Measurements from ENCODE around the gene UNC93B1. TPM values are rescaled to one million over a fixed set of nuclear protein-coding genes. Genes with fewer than 3 reads are reported as not detected.
A peak's percentile ranks its signal among the peaks of the same experiment; 100 is the strongest.

The UNC93B1 gene
- total RNA-seq, 2 donors from 2014 or later = 15.9 to 28.5 TPM

DNA sequence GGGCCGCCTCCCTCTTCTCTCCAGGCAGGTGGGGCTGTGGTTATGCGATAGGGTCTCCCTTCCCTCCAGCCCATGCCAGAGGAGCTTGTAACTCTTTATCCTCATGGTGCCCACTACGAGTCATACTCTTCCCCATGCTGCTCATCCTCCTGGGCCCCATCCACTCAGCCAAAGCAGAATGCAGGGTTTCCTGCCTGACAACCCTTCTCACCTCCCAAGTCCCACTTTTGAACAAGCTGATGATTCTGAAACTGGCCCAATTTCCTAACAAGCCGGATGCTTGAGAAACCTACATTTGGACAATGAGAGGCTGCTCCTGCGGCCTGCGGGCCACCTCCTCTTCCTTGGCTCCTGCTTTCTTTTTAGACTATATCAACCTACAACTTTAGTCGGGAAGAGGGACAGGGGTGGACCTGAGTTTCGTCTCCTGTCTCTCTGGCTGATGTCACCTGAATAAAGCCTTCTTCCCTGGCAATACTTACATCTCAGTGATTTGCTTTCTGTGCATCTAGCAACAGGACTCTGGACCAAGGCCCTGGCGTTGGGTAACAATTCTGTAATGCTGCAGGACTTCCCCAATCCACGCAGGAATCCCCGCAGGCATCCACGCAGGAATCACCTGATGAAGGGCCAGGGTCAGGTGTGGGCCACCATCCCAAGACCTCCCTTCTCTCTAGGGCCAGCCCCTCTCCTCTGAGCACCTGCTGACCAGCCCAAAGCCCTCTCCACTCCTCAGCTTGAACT, 25.1 kb upstream of the UNC93B1 start:
- no peak for DNase-seq (ENCODE audit: low spot score)
- intact Hi-C loops (cut with DNase I) = no loop called here

DNA sequence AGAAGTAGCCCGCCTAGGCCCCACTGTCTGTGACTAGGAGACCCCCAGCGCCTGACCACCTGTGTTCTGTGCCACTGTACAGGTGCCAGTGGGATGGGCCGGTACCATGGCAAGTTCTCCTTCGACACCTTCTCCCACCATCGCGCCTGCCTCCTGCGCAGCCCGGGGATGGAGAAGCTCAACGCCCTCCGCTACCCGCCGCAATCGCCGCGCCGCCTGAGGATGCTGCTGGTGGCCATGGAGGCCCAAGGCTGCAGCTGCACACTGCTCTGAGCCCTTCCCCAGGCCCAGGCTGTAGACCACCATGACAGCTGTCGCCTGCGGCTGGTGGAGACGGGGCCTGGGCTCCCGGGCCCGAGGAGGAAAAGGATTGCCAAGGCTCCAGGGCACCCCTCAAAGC, 23.8 kb upstream of the UNC93B1 start:
- intact Hi-C loops (cut with DNase I) = no loop called here
- DNase-seq (ENCODE audit: low spot score) = no peak

DNA sequence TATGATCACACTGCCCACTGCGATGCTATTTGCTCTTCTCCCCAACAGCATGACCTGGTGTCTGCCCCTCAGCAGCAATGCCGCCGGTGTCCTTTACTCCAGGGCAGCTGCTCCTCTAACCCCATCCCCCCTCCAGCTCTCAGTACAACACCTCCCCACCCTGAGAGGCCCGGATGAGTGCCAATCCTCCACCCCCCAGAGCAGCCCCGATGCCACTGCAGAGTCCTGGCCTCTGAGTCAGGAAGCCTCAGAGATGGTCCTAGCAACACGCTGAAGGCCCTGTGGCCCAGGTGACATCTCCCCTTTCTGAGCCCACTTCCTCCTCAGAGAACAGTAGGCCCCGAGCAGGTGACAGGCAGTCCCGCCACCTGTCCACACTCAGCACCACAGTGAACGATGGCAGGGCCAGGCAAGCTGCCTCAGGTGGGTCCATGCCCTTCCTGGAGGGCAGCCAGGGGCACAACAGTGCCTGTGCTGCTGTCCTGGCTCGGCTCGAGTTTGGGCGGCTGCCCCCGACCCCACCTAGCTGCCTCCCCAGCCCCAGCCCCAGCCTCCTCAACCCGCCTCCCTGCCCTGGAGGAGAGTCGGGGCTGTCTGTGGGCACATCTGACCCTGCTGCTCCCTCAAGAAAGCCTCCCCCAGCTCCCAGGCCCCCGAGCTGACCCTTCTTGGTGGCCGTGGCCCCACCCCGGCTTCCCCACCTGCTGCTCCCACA, 22.7 kb upstream of the UNC93B1 start:
- DNase-seq (ENCODE audit: low spot score) = no peak
- intact Hi-C loops (cut with DNase I) = no loop called here

DNA sequence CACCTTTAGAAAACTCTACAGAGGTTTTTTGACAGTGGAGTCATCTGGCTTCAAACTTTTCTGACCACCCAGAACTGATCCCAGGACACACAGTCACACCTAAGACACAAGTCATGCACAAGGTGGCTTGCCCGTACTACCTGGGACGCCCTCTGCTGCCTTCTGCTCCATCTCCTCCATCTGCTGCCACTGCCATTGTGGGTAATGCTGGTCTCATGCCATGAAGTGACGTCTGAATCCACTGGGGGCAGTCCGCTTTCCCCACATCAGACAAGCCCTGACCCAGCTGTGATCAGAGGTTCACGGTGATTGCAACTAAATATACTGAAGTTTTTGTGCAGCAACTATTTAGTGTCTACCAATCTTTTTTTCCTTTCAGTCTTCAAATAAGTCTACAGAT, 21.1 kb upstream of the UNC93B1 start:
- intact Hi-C loops (cut with DNase I) = no loop called here
- DNase-seq (ENCODE audit: low spot score) = no peak

DNA sequence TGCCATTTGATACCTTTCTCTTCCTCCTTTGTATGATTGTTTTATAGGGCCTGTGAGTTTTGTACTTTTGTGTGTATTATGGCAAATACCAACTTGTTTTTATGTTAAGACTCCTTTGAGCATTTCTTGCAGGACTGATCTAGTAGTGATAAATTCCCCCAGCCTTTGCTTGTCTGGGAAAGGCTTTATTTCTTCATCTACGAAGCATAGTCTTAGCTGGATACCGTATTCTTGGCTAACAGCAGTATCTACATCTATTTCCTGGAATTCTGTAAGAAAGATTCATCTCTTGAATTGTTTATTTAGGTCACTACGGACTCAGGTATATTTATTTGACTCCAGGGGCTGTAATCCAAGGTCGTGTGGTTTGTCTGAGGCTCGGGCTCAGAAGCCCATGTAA, 20.6 kb upstream of the UNC93B1 start:
- intact Hi-C loops (cut with DNase I) = no loop called here
- no peak for DNase-seq (ENCODE audit: low spot score)

DNA sequence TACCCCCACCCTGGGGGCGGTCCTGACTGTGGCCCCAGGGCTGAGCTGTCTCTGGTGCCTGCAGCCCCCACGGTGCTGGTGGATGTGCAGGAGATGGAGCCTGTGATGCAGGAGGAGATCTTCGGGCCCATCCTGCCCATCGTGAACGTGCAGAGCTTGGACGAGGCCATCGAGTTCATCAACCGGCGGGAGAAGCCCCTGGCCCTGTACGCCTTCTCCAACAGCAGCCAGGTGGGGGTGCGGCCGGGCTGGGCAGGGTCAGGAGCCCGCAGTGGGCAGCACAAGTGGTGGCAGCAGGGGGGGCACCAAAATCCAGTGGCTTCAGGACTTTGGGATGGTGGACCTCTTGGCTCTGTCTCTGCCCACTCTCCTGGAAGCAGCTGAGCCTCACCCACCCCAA, 18.6 kb upstream of the UNC93B1 start:
- DNase-seq (ENCODE audit: low spot score) = no peak
- intact Hi-C loops (cut with DNase I) = no loop called here

DNA sequence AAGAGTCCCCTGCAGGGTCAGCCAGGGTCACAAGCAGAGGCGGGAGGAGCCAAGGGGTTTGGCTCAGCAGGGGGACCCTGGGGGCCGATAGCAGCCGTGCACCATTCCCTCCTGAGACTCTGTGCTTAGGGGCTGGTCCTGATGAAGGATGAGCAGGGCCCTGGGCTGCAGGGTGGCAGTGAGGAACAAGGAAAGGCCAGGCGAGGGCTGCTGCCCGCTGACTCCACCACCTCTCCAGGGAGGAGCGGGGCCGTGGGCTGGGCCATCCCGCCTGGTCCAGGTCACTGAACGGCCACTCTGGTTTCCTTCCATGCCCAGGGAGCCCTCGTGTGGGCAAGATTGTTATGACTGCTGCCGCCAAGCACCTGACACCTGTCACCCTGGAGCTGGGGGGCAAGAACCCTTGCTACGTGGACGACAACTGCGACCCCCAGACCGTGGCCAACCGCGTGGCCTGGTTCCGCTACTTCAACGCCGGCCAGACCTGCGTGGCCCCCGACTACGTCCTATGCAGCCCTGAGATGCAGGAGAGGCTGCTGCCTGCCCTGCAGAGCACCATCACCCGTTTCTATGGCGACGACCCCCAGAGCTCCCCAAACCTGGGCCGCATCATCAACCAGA, 17.4 kb upstream of the UNC93B1 start:
- intact Hi-C loops (cut with DNase I) = no loop called here
- DNase-seq (ENCODE audit: low spot score) = no peak

DNA sequence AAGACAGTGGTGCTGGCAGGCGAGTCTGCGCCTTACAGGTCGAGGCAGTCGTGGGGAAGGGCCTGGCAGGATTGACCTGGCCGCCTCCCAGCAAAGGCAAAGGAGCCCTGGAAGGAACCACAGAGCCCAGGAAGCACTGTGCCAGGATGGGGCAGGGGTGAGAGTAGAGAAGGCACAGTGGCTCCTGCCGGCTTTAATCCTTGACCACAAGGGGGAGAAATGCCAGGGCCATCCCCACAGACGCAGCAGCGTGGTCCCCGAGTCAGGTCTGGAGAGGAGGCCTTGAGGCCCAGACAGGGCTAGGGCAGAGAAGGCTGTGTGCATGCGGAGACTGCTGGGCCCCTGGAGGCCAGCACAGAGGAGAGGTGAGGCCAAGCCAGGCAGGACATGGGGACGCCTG, 16.7 kb upstream of the UNC93B1 start:
- DNase-seq (ENCODE audit: low spot score) = no peak
- intact Hi-C loops (cut with DNase I) = no loop called here

DNA sequence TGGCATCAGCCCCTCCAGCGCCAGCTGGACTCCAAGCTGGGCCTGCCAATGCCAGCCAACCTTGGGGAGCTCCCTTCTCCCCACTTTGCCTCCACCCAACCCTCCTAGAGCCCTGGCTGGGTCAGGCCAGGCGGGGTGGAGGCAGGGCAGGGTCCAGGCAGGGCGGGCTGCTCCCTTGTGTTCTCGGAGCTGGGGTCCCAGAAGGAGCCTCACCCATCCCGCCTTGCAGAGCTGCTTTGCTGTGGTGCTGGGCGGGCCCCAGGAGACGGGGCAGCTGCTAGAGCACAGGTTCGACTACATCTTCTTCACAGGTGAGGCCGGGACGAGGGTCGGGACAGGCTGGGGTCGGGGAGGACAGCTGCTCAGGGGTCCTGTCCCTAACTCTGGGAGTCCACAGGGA, 15.6 kb upstream of the UNC93B1 start:
- intact Hi-C loops (cut with DNase I) = no loop called here
- no peak for DNase-seq (ENCODE audit: low spot score)

DNA sequence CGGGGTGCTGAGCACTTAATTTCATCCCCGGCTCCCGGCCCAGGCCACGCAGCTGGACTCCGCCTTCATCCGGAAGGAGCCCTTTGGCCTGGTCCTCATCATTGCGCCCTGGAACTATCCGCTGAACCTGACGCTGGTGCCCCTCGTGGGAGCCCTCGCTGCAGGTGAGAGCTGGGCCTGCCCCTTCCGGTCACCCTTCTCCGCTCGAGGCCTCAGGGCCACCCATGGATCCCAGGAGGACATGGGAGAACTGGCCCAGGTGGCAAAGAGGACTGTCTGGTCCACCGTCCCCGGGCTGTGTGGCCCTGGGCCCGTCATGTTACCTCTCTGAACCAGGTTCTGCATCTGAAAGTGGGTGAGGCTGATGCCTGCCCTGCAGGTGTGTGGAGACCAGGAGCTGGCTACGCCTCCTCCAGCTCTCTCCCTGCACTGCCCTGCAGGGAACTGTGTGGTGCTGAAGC, 14.9 kb upstream of the UNC93B1 start:
- intact Hi-C loops (cut with DNase I) = no loop called here
- no peak for DNase-seq (ENCODE audit: low spot score)

DNA sequence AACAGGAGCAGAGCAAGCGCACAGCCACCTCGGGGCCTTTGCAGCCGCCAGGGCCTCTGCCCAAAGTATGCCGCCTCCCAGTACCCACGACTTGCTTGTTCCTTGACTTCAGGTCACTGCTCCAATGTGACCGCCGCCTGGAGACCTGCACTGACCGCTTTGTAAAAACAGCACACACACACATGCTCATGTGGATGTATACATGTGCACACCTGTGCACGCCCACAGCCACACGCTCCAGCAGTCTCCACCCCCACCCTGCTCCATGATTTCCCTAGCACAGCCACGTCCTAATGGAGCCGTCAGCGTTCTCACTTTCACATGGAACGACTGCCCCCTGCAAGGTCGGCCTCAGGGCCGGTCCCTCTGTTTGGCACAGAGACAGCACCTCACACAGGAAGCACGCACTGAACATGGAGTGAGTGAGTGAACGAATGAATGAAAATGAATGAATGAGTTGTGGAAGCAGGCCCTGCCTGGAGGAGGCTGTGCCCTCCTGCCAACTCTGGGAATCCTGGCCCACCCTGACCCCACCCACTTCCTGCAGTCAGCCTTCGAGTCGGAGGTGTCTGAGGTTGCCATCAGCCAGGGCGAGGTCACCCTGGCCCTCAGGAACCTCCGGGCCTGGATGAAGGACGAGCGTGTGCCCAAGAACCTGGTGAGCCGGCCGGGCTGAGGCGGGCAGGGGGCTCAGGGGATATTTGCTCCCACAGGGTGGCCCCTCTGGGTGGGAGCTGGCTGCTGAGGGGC, 14.3 kb upstream of the UNC93B1 start:
- DNase-seq (ENCODE audit: low spot score) = no peak

DNA sequence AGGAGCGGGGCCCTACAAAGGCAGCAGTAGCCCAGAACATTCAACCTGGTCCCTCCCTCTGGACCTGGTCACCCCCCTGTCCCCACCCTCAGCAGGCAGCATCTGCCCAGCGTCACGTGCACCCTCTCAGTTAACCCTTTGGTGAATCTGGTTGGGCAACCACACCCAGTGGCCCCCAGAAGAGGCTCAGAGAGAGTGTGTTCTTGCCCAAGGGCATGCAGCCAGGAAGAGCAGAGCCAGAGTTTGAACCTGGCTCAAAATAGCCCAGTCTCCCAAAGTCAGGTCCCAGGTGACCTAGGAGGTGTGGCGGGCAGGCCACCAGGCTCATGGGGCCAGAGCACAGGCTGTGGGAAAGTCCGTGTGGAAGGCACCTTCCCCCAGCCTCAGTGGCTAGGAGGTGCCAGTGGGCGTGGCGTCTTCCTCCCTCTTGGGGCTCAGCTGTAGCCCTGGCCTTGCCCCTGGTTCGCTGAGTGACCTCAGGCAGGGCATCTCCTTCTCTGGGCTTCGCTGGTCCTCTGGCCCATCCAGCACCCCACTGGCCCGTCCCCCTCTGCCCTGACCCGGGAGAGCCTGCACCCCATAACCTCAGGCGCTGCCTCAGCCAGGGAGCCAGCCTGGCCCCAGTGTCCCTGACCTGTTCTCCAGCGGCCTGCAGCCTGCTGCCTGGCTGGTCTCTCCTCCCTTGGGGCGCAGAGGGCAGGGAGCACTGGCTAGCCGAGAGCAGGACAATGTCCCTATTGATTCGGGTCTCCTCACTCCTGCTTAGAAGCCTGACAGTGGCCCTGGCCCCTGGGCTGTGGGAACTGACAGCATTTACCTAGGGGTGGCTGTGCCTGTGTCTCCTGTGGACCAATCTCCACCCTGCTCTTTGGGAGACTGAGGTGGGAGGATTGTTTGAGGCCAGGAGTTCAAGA, 13.3 kb upstream of the UNC93B1 start:
- intact Hi-C loops (cut with DNase I) = no loop called here
- DNase-seq (ENCODE audit: low spot score) = no peak

More for the DNA sequence above, 14.3 kb upstream of the UNC93B1 start:
- intact Hi-C loops (cut with DNase I) = no loop called here

DNA sequence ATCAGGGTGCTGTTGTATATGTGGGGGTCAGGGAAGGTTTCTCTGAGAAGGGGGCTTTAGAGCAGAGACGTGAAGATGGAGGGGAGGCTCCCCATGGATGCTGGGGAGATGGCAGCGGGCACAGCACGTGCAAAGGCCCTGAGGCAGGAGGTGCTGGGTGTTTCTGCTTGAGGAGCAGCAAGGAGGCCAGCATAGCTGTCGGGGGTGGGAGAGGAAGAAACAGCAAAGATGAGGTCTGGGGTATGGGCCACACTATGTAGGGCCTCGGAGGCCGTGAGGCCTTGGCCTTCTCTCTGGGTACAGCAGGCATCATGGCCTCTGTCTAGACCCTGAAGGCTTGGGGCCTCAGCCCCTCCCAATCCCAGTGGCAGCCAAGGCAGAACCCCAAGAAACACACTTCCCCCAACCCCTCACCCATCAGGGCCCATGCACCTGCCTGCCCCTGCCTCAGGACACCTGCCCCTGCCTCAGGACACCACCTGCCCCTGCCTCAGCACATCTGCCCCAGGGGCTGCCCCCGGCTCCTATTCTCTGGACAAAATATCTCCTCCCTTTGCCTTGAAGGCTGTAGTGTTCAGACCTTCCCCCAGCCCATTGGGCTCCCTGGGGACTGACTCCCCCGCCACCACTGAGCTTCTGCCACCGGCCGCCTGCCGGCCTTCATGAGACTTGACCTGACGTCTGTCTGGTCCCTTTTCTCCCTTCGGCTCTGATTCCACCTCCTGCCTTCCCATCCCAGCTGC, 12.4 kb upstream of the UNC93B1 start:
- DNase-seq (ENCODE audit: low spot score) = no peak
- intact Hi-C loops (cut with DNase I) = no loop called here

DNA sequence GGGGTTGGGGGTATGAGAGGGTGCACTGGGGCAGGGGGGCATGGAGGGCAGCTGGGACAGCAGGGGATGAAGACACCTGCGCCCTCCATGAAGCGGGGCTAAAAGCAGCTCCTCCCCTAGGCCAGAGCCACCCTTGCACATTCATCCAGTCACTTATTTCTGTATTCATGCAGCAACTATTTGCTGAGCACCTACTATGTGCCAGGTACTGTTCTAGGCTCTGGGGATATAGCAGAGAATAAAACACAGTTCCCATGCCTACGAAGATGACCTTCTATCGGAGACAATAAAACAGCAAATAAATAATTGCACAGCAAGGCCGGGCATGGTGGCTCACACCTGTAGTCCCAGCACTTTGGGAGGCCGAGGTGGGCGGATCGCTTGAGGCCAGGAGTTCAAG, 11.6 kb upstream of the UNC93B1 start:
- DNase-seq (ENCODE audit: low spot score) = no peak
- intact Hi-C loops (cut with DNase I) = no loop called here

DNA sequence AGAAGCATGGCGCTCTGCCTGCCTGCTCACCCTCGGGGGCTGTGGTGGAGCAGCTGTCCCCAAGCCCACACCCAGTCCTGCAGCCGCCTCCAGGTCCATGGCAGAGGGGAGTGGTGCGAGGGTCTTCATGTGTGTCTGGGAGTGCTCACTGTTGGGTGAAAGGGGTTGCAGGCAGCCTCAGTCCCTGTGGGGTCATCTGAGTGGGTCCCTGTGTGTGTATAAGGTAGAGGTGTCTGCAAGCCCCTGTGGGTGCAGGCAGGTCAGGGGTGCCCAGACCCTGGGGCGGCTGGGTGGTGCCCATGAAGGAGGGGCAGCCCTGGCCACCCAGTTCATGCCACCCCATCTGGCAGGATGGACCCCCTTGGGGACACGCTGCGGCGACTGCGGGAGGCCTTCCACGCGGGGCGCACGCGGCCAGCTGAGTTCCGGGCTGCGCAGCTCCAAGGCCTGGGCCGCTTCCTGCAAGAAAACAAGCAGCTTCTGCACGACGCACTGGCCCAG, 11.1 kb upstream of the UNC93B1 start:
- DNase-seq (ENCODE audit: low spot score) = no peak
- intact Hi-C loops (cut with DNase I) = no loop called here

DNA sequence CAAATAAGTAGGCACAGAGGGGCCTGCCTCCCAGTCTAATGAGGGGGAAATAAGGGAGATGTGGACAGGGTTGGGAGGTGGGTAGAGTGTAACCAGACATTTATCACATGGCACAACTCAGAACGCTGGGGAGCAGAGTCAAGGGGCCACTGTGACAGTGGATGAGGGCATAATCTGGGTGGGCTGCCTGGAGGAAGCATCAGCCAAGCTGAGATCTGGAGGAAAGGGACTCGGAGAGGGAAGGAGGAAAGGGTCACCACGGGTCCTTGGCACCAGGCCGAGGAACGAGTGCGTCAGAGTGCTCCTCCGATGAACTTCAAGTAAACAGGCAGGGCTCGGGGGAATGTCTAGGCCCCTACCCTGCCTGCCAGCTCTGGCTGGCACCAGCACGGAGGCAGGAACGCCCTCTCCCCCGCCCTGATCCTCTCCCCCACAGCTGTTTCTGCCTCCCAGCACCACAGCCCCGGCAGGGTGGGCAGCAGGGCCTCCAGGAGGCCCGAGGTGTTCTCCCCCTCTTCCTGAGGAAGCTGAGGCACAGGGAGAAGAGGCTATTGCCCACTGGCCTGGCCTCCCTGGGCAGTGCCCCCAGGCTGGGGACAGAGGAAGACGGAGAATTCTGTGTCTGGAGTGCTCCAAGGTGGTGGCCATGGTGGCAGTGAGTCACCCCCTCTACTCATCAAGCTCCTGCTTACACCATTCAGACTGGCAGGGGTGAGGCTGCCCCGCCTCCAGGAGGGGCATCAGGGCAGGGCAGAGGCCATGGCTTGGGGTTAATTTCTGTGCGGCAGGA, 10.5 kb upstream of the UNC93B1 start:
- peak; percentile 88 for DNase-seq (ENCODE audit: low spot score)
- intact Hi-C loops (cut with DNase I) = no loop called here

DNA sequence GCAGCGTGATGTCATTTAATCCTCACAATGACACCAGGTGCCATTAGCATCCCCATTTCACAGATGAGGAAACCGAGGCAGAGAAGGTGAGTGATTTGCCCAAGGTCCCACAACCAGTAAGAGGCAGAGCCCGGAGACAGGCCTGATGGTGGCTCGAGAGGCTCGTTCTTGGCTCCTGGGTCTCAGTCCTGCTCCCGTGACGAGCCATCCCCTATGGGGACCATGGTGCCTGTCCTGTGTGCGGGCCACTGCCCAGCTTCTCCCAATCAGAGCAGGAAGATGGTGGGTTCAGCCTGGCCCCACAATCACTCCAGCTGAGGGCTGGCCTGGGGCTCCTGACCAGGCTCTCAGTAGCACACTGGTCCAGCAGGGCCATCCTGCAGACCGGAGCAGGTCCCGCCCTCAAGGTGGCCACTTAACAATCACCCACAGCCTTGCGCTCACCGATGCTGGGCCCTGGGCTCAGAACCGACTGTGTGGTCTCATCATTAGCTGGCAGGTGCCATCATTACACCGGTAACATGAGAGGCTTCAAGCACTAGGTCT, 9.8 kb upstream of the UNC93B1 start:
- no peak for DNase-seq (ENCODE audit: low spot score)
- intact Hi-C loops (cut with DNase I) = no loop called here
